Activated CD4-positive, alpha-beta T cell treated with anti-CD3 and anti-CD28 coated beads, Interleukin-2, amount 50 U/mL, for 48 hours (primary cell): Measurements from ENCODE around the gene MICAL3.

ENCODE experiments used
- DNase-seq, 2 experiments: peaks; one replicate each; pipeline ENCODE4 v3.0.0-alpha.2; 2020

The MICAL3 gene

GRCh38 chr22:17906978-17907747 is 117.2 kb downstream of the MICAL3 start:
- no peak for DNase-seq

- DNase-seq, result no peak
Observed at GRCh38 chr22:17905445-17905844, 118.9 kb downstream of the MICAL3 start.

- no peak for DNase-seq
Observed at GRCh38 chr22:17903564-17904295, 120.6 kb downstream of the MICAL3 start.

- DNase-seq, result no peak
Observed at GRCh38 chr22:17902960-17903359, 121.4 kb downstream of the MICAL3 start.

- no peak for DNase-seq
Observed at GRCh38 chr22:17898375-17898774, 126.0 kb downstream of the MICAL3 start.

GRCh38 chr22:17897858-17898257 is 126.5 kb downstream of the MICAL3 start:
- no peak for DNase-seq

GRCh38 chr22:17897426-17897825 is 126.9 kb downstream of the MICAL3 start:
- DNase-seq, result no peak

- DNase-seq, result no peak
Observed at GRCh38 chr22:17896586-17896985, 127.8 kb downstream of the MICAL3 start.

GRCh38 chr22:17893900-17894535 is 130.3 kb downstream of the MICAL3 start:
- DNase-seq, result no peak

GRCh38 chr22:17892376-17892775 is 132.0 kb downstream of the MICAL3 start:
- no peak for DNase-seq

GRCh38 chr22:17891481-17892167 is 132.7 kb downstream of the MICAL3 start:
- no peak for DNase-seq

- DNase-seq, result no peak
Observed at GRCh38 chr22:17890892-17891291, 133.5 kb downstream of the MICAL3 start.

- no peak for DNase-seq
Observed at GRCh38 chr22:17890245-17890671, 134.1 kb downstream of the MICAL3 start.

GRCh38 chr22:17888855-17889254 is 135.5 kb downstream of the MICAL3 start:
- no peak for DNase-seq

GRCh38 chr22:17888439-17888838 is 135.9 kb downstream of the MICAL3 start:
- no peak for DNase-seq

- DNase-seq, result no peak
Observed at GRCh38 chr22:17884893-17885292, 139.5 kb downstream of the MICAL3 start.

- DNase-seq, result no peak
Observed at GRCh38 chr22:17884084-17884483, 140.3 kb downstream of the MICAL3 start.

GRCh38 chr22:17883356-17883755 is 141.0 kb downstream of the MICAL3 start:
- no peak for DNase-seq

- DNase-seq, result no peak
Observed at GRCh38 chr22:17882727-17883126, 141.6 kb downstream of the MICAL3 start.

- DNase-seq, result no peak
Observed at GRCh38 chr22:17882162-17882561, 142.2 kb downstream of the MICAL3 start.

- no peak for DNase-seq
Observed at GRCh38 chr22:17881366-17881765, 143.0 kb downstream of the MICAL3 start.

GRCh38 chr22:17880468-17880867 is 143.9 kb downstream of the MICAL3 start:
- no peak for DNase-seq

GRCh38 chr22:17880020-17880419 is 144.3 kb downstream of the MICAL3 start:
- no peak for DNase-seq
